NCI-H128 (cell line): ENCODE measurements around the gene NSG2.

Experiments
- DNase-seq: peaks from one replicate; lab custom pipeline; 2025; ENCODE audit not compliant: unreplicated experiment; lab: John Stamatoyannopoulos, UW

The NSG2 gene

DNA sequence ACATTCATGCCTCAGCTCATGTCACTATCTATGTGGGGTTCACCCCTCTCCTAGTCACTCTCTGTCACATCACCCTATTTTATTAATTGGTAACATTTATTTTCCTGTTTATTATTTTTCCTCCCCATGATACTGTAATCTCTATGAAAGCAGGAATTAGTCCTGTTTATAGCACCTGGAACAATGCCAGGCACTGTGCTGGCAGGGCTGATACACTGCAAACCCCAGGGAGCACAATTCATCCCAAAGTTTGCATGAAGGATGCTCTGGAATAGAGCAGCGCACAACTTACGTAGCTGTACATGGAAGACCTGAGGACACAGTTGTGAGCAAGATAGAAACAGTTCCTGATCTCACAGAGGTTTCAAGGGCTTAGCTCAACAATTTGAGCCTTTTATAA, 103.2 kb downstream of the NSG2 start:
- no peak for DNase-seq

DNA sequence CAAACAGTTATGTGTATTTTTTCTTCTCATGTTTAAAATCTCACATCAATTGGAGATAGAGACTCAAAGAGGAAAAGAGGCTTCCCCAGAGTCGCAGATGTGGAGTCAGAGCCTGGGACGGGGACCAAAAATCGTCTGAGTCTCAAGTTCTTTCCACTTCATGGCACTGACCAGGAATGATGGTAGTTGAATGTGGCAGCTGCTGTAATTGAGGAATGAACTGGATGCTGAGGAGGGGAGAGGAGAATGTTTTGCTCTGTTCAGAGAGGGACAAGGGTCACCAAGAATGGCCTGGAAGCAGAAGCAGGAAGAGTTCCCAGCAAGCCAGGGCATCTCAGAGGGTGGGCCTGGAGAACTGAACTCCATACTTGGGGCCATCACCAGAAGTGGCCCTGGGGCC, 103.9 kb downstream of the NSG2 start:
- no peak for DNase-seq

DNA sequence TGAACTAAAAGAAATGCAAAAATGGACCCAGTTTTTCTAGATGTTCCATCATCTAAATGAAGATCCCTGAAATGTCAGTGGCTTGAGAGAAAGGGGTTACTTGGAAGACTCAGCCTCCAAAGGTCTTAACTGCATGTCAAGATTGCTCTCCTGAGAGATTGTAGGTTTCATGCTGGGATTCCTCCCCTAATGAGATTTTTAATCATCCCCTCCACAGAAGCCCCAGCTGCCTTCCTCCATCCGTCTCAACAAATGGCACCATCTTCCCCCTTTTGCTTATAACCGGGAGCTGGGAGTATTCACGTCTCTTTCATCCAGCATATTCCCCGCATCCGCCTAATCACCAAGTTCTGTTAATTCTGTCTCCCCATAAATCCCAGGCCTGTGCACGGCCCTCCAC, 104.5 kb downstream of the NSG2 start:
- DNase-seq = no peak

DNA sequence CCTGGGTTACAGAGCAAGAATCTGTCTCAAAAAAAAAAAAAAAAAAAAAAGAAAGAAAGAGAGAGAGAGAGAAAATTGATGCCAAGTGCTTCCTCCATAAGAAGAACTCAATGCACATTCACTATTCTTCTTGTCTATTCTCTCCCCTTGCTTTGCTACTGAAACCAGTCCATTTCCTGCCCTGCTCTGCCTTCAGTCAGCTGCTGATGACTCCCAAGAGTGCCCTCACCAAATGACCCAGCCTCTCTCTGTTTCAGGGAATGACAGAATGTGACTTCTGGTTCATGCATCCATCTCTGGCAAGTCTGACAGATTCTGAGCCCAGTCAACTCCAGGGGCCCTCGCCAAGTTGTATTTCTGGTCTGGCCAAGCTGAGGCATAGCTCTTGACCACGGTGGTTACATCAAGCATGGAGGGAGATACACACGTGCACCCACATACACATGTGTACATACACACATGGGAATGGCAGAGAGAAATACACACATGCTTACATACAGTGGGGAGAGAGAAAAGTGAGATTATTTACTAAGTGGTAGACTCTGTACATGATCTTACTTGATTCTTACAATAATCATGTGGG, 106.2 kb downstream of the NSG2 start:
- no peak for DNase-seq

DNA sequence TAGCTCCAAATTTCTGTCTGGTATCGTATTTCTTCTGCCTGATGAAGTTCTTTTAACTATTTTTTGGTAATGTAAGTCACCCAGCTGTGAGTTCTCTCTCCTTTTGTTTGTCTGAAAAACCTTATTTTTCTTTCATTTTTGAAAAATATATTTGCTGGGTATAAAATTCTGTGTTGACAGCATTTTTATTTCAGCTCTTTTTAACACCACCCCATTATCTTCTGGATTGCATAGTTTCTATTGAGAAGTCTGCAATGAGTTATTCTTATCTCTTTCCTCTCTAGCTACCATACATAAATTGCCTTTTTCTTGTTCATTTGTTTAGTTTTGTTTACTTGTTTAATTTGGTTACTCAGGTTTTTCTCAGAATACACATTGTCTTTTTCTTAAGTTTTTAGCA, 109.1 kb downstream of the NSG2 start:
- no peak for DNase-seq

DNA sequence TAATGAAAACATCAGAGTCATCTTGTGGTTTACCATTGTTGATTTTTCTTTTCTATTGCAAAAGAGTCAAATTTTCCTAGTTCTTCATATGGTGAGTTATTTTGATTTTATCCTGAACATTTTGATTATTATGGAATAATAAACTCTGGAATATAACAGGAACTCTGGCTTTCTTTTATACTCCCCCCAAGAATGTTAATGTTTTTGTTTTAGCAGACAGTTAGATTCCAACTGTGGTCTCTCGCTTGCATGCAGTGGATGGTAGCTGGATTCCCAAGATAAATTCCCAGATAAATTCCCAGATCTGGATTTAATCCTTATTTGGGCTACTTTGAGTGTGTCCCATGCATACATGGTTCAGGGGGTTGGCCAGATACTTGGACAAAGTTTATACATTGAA, 109.8 kb downstream of the NSG2 start:
- no peak for DNase-seq

DNA sequence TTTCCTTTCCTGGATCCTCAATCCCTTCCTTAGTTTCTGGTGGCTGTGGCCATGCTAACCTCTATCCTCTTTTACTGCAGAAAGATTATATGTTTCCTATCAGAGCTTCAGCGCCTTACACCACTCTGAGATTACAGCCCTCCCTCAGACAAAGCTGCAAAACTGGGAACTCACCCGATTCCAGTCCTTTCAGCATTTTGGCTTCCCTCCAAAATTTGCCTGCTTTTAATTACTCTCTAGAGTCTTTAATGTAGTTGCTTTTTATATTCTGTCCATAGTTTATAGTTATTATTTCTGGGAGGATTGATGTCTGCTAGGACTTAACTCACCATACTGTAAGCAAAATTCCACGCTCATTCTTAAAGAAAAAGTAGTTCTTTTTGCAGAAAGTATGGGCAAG, 110.2 kb downstream of the NSG2 start:
- no peak for DNase-seq

DNA sequence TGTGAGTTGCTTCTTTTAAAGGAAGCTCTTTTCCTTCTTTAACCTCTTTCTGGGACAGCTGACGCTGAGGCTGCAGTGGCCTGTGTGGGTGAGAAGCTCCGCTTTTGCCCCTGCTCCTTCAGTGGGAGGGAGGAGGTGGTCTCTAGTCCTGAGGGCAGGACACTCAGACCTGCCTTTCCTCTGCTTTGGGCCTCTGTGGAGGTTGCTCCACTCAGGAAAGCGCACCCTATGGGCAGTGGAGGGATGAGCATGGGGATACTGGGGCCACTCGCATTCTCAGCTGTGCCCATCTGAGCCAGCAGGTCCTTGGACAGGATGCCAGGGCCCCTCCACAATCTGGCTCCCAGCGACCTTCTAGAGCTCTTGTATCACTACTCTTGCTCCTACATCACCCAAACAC, 111.5 kb downstream of the NSG2 start:
- no peak for DNase-seq
